Activated CD8-positive, alpha-beta memory T cell treated with anti-CD3 and anti-CD28 coated beads for 1 hour (primary cell): ENCODE measurements around the gene FLAD1.

Experiments
- DNase-seq, 2 donors: peaks; one replicate each; pipeline ENCODE4 v3.0.0-alpha.2; 2020; ENCODE audit warnings: low read depth in 1 of 2; ENCODE audit errors: extremely low read depth in 1 of 2

FLAD1 gene

GRCh38 chr1:155002464-155003226, 19.5 kb downstream of the FLAD1 start, which contains the start of gene ZBTB7B:
ZBTB7B (plus strand) TSS chr1:155002802; CDS start chr1:155014661, 11,859 bp downstream.
- no peak for DNase-seq

- DNase-seq = no peak
Measured at GRCh38 chr1:155003227-155003765, 20.2 kb downstream of the FLAD1 start.

DNA sequence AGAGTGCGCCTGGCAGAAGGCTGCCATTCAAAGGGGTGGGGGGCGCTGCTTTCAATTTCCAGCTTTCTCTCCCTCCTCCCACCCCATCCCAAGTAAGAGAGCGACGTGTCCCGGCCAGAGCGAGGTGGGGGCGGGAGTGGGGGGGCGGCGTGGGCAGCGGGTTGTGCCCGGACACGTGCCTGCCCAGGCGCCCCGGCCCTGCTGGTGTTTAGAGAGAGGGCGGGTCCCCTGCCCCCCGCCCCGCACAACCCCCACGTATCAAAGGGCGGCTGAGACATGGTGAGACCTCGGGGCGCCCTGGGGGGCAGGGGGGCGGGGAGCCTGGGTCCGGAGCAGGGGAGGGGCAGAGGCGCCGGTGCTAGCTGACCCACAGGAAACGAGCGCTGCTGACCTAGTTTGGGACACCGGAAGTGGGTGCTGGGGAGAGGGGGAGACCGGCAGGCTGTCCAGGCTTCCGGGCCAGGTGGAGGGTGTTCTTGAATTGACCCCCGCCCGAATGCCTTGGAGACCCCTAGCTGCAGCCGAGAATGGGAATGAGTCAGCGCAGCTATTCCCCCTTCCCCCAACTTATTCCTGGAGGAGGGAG, 20.7 kb downstream of the FLAD1 start:
- no peak for DNase-seq

- no peak for DNase-seq
Measured at GRCh38 chr1:155004352-155005075, 21.4 kb downstream of the FLAD1 start.

GRCh38 chr1:155005076-155006011, 22.2 kb downstream of the FLAD1 start:
- DNase-seq = no peak

DNA sequence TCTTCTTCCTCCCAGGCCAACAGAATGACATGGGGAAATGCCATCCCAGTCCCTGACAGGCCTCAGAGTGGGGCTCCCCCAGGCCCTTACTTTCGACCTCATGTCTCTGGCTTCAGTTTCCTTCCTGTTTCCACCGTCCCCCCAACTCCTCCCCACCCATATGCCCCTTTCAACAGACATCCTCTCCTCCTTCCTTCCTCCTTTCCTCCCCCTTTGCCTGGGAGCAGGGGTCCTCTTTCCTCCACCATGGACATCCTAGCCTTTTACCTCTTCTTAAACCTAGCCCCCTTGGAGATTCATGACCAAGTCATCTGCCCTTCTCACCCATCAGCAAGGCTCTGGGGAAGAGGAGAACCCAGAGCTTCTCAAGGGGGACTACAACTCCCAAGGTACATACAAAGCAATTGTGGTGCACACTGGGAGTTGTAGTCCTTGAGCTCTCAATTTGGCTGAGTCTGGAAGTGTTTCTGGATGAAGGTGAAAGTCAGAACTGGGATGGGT, 23.5 kb downstream of the FLAD1 start:
- DNase-seq = no peak

- no peak for DNase-seq
Measured at GRCh38 chr1:155007251-155007828, 24.2 kb downstream of the FLAD1 start.

- no peak for DNase-seq
Measured at GRCh38 chr1:155008015-155008941, 25.1 kb downstream of the FLAD1 start.

DNA sequence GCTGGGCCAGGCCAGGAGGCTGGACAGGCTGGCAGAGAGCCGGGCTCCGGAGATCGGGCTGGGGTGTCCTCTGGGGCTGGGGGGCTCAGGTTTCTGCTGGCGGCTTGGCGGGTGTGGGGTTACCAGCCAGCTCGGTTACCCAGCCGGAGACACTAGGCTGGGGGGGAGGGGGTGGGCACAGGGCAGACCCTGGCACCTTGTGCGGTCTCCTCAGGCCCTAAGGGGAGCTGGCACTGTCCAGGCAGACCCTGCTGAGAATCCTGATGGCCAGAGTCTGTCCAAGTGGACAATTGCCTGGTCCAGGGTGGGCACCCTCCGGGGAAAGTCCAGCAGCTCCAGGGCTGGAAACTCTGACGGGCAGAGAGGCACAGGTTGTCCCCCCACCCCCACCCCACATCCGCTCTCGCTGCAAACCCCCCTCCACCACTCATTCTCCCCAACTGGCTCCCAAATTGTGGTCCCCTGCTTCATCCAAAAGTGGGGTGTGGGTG, 26.1 kb downstream of the FLAD1 start:
- DNase-seq = no peak

GRCh38 chr1:155009742-155010141, 26.6 kb downstream of the FLAD1 start:
- no peak for DNase-seq

DNA sequence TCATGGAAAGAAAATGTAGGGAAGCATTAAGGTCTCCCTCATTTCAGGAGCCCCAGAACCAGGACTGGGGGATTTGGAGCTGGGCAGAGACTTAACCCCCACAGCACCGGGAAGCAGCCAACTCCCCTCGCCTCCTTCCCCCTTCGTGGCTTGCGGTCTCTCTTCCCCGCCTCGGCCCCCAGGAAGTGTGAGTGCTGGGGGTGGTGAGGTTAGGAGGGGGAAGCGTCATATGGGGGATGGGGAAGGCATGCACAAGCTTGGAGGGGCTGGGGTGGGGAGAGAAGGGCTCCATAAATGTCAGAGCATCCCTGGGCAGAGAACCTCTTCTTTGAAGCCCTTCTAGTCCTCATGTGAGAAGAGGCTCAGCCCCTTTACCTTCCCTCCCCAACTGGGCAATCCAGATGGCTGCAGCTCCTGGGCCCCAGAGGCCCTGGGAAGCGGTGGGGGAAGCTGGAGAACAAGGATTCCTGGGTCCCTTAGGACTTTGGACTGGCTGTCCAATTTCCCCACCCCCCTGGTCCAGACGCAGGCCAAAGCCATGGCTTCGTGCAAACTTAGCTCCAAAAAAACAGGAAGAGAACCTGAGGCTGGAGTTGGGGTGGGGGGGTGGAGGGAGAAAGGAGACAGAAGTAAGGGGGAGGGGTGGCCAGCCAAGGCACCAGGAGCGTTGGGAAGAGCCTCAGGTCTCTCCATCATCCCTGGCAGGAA, 27.2 kb downstream of the FLAD1 start:
- no peak for DNase-seq

DNA sequence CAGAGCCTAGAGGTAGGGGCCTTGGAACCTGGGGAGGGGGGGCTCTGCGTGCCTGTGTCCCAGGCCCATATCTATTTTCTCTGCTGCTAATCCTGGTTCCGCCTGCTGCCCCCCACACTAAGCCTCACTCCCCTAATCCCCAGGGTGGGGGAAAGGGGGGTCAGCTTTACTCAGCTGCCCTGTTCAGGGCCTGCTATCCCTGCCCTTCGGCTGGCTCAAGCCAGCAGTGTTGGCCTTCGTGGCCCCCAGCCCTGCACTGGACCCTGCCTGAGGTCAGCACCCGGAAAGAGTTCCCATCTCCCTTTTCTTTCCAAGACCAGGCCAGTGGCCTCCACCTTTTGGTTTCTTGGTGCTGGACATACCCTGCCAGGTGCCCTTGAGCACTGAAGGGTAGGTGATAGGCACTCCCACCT, 27.9 kb downstream of the FLAD1 start:
- no peak for DNase-seq

GRCh38 chr1:155011437-155012025, 28.4 kb downstream of the FLAD1 start:
- no peak for DNase-seq

- DNase-seq = no peak
Measured at GRCh38 chr1:155012026-155012546, 28.9 kb downstream of the FLAD1 start.

- DNase-seq = no peak
Measured at GRCh38 chr1:155012776-155013602, 29.8 kb downstream of the FLAD1 start.

DNA sequence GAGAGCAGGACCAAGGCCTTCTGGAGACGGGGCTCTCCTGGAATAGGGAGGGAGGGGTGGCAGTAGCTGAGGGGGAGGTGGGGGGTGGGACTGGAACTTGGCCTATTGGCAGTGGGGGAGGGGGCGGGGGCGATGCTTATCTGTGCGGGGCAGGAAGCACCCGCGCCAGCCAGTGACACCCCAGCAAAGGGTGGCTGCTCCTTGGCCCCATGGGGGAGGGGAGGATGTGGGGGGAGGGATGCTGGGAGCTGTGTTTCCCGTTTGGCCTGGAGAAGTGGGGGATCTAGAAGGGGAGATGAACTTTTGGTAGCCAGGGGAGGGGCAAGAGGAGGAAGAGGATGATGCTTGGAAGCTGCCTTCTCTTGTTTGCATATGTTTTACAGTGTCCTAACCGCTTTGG, 30.5 kb downstream of the FLAD1 start:
- no peak for DNase-seq
